ENCODE data around the gene LYZL4.

The LYZL4 gene

DNA sequence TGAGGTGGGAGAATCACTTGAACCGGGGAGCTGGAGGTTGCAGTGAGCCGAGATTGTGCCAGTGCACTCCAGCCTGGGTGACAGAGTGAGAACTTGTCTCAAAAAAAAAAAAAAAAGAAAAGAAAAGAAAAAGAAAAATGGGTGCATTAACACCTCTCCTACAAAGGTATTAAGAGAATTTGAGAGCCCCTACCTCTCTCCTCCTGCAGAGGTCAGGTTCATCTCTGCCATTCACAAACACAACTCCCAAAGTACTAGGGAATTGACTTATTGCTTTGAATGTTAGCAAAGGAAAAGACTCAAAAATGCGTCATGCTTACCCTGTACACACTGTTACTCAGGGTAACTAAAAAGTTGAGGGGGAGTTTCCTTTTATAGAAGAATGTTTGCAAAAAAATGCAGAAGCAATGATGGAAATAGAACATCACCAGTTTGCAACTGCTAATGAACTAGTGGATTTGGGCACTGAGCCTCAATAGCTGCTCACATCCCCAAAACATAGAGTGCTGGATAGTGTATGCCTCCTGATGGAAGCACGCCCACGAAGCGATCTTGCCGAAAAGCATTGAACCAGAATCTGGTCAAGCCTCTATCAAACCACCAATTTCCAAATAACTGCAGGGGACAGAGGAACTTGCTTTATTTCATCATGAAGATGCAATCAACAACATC is 15.5 kb upstream of the LYZL4 start:
- no peak for DNase-seq

- no peak for DNase-seq
Observed at GRCh38 chr3:42424911-42425310, 14.5 kb upstream of the LYZL4 start.

DNA sequence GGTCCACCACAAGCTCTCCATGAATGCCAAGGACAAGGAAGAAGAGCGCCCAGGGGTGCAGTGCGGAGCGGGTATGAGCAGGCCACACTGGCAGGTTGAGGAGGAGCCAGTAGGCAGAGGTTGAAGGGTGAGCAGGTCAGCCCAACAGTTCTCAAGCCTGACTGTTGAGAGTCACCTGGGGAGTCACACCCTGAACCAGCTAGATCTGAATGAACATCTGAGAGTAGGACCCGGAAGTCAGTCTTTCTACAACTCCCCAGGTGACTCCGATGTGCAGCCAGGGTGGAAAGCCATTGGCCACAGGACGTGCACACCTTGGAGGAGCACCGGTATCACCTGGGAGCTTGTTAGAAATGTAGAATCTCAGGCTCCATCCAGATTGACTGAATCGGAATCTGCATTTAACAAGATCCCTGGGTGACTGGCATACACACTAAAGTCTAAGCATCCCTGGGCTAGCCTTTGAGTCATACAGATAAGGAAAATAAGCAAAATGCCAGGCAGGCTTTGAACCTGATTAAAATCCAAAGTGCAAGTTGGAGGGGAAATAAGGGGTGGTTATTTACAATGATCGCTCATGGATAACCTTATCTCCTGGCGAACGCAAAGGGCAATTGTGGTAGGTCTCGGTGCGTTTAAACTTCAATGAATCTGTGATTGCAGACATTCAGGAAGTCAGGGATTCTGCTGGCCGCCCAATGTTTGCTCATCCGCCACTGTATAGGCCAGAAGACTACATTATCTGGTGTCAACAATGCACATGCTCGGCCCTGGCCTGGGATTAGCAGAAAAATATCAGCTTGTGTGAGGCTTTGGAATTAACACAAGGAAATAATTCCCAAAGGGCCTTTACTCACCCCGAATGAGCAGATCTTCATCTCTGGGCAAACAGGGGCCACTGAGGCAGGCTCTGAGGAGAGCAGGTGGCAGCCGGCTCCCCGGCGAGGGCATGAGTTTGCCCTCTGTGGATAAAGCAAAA is 11.7 kb upstream of the LYZL4 start:
- no peak for DNase-seq

GRCh38 chr3:42419563-42419962 is 9.2 kb upstream of the LYZL4 start:
- no peak for DNase-seq

DNA sequence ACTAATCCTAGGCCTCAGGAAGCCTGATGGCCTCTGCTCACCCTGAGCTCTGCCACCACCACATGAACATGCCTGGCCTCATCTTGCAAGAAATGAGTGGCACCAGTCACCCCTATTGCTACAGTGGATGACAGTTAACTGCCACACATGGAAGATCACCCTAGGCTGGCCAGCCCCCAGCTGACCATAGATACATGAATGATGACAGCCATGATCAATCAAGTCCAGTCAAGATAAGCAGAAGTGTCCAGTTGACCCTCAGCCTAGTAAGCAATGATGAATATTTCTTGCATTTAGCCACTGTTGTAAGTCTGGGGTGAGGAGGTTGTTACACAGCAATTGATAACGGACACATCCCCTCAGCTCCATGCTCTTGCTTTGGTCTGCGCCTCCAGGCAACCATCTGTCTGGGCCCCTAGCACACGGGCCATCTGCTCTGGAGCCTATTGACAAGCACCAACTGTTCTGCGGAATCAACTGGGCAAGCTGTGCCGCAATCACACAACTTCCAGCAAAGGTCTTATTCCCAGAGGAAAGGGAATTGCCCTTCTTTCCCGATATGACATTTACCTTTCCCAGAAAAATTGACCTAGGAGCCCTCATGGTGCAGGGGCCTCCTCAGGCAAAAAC is 2.2 kb upstream of the LYZL4 start:
- no peak for DNase-seq

- DNase-seq = no peak
Observed at GRCh38 chr3:42411429-42411828, 1.0 kb upstream of the LYZL4 start.

GRCh38 chr3:42408156-42408555 is 2.3 kb downstream of the LYZL4 start:
- no peak for DNase-seq

- no peak for DNase-seq
Observed at GRCh38 chr3:42406727-42407450, 3.5 kb downstream of the LYZL4 start.

DNA sequence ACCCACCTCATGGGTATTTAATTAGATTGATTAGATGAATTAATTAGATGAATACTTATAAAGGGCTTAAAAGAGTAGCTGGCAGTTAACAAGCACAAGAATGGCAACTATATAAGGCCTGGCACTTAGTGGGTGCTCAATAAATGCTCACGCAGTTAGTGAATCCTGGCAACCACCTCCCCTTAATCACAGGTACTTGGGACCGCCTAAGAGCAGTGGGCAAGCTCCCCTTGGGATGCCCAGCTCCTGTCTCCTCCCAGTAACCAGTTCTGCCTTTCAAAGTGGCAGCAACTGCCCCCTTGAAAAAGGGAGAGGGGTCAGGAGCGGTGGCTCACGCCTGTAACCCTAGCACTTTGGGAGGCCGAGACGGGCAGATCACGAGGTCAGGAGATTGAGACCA is 4.6 kb downstream of the LYZL4 start:
- no peak for DNase-seq

DNA sequence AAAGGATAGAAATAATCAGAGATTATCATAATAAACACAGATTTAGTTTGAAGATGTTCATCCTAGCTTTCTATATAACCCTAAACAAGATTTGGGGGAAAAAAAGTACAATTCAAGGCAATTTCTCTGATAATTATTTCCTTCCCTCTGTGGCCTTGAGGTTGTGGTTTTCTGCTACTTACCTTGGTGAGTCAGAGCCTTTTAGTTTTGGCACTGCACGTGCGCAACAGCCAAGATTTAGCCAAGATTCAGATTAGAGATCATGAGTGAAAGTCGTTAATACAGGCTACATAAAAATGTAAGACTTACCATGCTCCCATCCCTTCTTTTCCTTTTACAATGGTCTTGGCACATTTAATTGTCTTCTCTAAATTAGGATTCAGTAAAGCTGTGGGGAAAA is 6.7 kb downstream of the LYZL4 start:
- DNase-seq = no peak

DNA sequence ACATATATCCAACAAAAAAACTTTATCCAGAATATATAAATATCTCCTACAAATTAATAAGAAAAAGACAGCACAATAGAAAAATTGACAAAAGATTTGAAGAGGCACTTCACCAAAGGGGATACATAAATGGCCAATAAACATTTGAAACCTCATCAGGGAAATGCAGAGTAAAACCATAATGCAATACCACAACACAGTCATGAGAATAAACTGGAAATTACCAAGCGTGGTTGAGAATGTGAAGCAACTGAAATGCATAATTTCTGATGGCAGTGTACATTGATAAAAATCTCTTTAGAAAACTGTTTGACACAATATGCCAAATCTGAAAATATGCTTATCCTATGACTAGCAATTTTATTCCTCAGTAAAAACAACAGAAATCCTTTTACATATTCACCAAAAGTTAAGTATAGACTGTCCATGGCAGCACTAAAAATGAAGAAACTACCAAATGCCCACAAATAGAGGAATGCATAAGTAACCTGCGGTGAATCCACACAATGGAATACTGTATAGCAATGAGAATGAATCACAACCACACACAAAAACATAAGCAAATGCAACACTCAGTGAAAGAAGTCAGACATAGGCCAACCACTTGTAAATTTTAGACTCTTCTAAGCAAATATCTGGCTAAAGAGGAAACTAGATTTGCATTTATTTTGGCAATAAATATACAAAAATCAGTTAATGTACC is 7.9 kb downstream of the LYZL4 start:
- DNase-seq = no peak

DNA sequence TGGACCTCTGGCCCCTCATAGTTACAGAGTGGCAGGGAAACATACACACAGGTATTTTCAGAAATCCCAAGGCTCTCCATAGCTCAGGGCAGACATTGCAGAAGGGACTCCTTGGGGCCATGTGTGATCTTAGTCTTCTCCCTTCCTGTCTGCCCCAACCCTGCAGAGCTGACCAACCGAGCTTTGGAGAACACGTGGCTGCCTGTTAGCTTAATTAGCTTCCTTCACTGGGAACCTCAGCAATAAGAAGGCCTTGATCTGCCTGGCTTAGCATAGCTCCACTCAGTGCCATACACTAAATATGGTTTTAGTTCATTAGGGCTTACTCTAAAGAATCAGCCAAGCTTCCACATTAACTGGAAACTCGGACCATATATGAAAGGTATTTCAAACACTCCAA is 12.3 kb downstream of the LYZL4 start:
- peak; percentile 44 for DNase-seq

- no peak for DNase-seq
Observed at GRCh38 chr3:42397644-42398043, 12.8 kb downstream of the LYZL4 start.

DNA sequence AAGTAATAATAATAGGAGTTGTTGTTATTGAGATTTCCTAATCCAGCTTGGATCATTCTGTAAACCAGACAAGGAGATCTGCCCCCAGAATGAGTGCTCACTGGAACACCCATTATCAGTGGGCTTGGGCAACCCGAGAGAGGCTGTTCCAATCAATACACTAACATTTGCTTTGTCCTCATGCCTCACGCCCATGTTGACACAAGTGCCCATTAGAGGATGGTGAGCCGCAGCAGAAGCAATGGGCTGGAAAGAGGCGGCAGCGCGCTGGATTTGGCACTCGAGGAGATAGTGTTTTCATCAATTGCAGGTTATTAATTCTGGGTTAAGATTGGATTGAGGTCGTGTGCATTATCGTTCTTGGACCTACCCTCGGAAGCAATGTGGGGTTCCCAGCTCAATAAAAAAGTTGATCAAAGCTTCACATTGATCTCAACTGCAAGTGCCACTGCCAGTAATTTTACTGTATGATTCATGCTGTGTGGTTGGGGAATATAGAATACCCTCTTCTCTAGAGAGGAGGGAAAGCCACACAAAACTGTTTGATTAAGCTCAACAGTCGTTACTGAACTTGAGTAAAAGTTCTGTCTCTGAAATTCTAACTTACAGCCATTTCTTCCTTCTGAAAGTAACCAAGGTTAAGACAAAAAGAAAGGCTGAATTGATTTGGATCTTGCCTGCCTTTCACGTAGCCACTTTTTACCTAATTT is 15.7 kb downstream of the LYZL4 start:
- peak; percentile 23 for DNase-seq

DNA sequence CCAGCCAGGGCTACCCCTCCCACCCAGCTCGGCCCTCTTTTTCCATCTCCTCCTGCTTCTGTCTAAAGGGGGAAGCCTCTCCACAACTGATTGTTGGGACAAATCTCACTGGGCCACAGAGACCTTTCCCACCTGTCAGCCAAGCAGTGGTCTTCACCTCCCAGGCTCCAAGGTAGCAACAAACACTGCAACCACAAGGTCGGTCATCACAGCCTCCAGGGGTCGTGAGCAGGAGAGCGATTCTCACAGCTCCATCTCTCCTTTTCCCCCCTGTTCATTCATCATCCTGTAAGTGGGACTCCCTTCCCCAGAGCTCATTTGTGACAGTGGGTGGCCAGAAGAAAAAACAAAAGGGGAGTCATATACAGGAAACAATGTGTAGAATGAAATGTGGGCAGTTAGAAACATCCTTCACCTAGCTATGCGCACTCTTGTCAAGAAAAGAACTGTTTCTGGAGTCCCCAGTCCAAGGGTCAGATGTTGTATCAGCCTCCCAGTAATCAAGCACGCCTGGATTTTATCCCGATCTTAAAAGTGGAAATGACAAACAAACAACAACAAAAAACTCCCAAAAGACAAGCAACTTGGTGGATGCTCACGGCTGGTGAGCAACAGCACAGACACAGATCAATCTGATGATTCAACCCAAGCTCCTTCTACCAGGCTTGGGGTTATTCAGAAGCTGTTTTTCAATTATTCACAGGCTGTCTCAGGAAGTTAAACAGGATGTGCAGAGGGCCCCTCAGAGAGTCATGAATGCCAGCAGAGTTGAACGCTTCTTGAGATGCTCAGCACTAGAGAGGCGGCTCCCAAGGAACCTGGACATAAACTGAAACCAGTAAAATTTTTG is 22.4 kb downstream of the LYZL4 start:
- DNase-seq = peak; percentile 32

DNA sequence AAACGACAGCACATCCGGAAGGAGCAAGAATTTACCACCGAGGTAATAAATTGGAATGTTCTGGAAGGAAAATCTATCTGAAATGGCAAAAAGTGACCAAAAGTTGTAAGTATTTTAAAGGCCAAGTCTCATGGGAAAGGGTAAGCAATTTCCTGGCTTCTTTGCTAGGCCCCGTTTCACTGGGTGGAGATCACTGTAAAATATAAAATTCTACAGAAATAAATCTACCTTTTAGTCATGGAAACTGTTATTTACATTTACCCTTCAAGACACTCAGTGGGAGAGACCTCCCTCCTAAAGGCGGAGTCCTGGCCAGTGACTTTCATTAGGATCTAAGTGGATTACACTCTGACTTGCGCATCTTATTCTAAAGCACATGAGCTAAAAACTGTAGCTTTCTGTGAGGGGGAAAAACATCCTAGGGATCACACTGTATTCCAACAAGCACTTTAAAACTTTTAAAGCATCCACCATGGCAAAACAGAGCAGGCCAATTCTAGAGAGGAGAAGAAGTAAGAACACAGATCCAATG is 28.8 kb downstream of the LYZL4 start:
- DNase-seq = no peak

- DNase-seq = no peak
Observed at GRCh38 chr3:42377681-42378080, 32.7 kb downstream of the LYZL4 start.

- no peak for DNase-seq
Observed at GRCh38 chr3:42376344-42376798, 34.0 kb downstream of the LYZL4 start.

- no peak for DNase-seq
Observed at GRCh38 chr3:42375121-42375800, 35.1 kb downstream of the LYZL4 start.

- no peak for DNase-seq
Observed at GRCh38 chr3:42371776-42372175, 38.6 kb downstream of the LYZL4 start.
